Left hindlimb (tissue), 1 donor: Measurements from ENCODE around the gene ZNF283.

Experiments used
- DNase-seq: peaks from one replicate; pipeline ENCODE4 v3.0.0-alpha.2; 2018

The ZNF283 gene

GRCh38 chr19:43826787-43827754, at the start of gene ZNF283:
TSS of gene ZNF283 (plus strand) at chr19:43827321. CDS start at chr19:43833505, 6,184 bp downstream.
- DNase-seq, result peak; percentile 92

DNA sequence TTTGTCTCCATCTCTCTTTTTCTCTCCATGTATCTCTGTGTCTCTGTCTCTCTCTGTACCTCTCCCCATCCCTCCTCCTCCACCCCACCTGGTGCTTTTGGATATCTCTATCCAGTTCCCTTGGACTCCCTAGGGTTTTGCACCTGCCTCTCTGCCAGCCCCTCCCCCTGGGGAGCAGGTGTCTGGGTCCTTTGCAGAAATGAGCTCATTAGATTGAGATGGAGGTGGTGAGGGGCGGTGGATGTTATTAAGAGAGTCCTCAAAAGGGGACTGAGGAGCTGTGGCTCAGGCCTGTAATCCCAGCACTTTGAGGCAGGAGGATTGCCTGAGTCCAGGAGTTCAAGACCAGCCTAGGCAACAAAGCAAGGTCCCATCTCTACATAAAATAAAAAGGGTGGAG, 48.5 kb upstream of the ZNF283 start:
- DNase-seq, result no peak

GRCh38 chr19:43779147-43779819, 47.8 kb upstream of the ZNF283 start:
- DNase-seq, result no peak

DNA sequence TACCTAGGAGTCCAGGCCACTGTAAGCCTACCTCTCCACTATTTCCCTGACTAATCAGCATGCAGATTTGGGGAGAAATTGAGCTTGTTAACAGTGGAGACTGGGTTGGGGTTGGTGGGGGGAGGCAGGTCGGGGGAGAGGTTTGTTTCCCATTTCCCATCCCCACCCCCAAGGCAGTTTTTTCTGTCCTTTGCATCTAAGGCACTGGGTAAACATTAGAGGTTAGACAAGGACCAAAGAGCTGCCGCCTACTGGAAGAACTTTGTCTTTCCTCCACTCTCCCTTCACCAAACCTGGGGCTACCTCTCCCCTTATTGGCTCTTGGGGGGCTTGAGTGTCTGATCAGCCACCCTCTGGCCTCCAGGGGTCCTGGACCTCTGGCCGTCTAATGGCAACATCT, 47.3 kb upstream of the ZNF283 start:
- no peak for DNase-seq

GRCh38 chr19:43780706-43781525, 46.2 kb upstream of the ZNF283 start, which contains the start of gene KCNN4:
TSS of gene KCNN4 (minus strand) at chr19:43780973. CDS start at chr19:43780861, 112 bp downstream.
- DNase-seq, result no peak

DNA sequence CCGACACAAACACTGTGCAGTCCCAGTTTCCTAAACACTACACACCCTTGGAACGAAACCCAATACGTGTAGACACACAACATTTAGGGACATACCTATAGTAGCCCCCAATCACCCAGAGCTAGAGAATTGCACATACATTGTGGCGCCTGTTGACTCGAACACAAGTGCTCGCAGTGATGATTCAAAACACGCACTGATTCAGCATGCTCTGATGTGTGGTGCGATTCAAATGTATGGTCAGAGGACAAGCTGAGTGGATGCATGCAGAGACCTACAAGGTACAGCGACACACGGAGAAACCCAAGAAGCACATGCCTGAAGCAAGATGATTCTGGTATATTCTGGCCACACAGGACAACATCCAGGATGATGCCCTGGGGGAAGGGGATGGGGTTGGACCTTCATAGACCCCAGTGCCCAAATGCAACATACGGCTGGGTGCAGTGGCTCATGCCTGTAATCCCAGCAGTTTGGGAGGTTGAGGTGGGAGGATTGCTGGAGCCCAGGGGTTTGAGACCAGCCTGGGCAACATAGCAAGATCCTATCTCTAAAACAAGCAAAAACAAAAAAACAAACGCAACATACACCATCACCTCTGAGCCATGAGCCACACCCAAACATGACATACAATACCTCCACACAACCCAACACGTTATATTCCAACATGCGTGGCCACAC, 45.4 kb upstream of the ZNF283 start:
- no peak for DNase-seq

DNA sequence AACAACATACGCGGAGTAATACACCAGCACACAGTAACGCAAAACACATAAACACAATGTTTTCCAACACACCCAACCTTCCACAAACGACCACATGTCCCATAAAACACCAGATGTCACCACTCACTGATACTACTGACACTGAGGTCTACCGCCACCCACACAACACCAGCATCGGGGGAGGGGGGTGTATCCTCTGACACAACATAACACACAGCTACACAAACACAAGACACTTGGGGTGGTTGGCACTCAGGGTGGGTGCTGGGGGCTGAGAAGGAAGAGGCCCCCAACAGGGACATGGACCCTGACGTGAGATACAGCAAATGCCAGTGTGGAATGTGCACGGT, 44.8 kb upstream of the ZNF283 start:
- no peak for DNase-seq

DNA sequence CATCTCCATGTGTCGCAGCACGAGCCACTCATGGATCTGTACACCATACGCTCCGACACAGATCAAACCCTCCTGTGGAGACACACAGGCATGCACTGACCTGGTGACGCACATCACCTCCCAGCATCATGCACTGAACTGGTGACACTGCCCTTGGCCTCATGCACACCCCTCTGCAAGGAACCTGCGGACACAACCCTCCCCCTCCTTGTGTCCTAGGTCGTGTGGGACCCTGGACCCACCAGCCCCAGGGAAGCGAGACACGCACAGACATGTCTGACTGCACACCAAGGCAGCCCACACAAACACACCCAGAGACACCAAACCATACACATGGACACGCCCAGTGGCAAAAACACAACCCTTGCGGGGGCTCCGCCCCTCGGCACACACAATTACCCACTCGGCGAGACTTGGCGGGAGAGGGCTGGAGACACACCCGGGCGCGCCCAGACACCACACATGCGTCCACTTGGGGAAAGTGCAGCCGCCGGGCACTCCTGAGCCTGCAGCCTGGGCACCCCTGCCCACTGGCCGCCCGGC, 44.4 kb upstream of the ZNF283 start:
- DNase-seq, result no peak

- no peak for DNase-seq
Measured at GRCh38 chr19:43783636-43784035, 43.5 kb upstream of the ZNF283 start.

DNA sequence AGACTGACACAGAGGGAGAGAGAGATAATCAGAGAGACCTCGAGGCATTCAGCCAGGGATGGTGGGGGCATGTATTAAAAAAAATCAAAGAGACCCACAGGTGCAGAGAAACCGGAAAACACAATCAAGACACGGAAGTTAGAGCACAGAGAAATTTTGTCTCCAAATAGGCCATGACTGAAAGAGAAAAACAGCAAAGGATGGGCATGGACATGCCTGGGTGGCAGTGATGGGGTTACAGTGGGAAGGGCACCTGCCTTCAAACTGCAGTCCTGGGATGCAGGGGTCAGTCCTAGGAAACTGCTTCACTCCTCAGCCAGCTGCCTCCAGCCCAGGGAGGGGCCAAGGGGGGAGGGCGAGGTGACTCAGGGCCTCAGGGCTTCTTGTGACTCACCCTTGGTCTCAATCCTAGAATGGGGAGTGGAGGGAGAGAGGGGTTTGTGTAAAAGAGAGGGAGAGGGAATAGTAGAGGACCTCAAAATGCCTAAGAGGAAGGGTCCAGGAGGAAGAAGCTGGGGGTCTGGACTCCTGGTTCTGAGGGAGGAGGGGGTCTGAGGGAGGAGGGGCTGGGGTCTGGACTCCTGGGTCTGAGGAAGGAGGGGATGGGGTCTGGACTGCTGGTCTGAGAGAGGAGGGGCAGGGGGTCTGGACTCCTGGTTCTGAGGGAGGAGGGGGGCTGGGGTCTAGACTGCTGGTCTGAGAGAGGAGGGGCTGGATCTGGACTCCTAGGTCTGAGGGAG, 42.7 kb upstream of the ZNF283 start:
- DNase-seq, result no peak

GRCh38 chr19:43784981-43785808, 41.9 kb upstream of the ZNF283 start:
- no peak for DNase-seq

DNA sequence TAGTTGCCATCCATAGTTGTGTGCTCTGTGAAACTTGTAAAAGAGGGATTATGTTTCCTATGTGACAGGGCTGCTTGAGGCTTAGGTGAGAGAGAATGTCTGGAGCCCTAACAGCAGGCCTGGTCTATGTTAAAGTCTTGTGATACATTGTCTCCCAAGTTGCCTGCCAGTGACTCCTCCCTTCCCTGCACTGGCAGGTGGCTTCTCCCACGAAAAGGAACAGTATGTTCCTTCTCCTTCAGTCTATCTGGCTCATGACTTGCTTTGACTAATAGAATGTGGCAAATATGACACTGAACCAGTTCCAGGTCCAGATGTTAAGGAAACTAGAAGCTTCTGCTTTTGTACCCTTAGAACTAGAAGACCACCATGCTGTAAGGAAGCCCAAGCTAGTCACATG, 40.5 kb upstream of the ZNF283 start:
- no peak for DNase-seq

- DNase-seq, result no peak
Measured at GRCh38 chr19:43789029-43789428, 38.1 kb upstream of the ZNF283 start.

- no peak for DNase-seq
Measured at GRCh38 chr19:43790587-43790986, 36.5 kb upstream of the ZNF283 start.

DNA sequence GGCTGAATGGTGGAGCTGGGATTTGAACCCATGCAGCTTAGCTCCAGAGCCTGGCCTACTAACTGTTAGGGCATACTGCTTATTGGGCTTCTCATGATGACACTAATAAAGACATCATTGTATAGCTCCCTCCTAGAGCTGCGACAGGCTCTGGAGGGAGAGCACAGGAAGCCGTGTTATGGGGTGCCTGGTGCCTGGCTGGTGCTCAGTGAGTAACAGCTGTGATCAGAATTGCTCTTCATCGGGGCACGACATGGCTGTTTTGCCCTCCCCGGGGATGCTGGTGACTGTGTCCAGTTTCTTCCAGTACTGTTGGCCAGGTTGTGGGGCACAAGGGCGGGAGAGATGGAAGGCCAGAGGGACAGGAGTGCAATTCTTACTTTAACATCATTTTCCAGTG, 30.0 kb upstream of the ZNF283 start:
- no peak for DNase-seq

- no peak for DNase-seq
Measured at GRCh38 chr19:43797556-43797955, 29.6 kb upstream of the ZNF283 start.

DNA sequence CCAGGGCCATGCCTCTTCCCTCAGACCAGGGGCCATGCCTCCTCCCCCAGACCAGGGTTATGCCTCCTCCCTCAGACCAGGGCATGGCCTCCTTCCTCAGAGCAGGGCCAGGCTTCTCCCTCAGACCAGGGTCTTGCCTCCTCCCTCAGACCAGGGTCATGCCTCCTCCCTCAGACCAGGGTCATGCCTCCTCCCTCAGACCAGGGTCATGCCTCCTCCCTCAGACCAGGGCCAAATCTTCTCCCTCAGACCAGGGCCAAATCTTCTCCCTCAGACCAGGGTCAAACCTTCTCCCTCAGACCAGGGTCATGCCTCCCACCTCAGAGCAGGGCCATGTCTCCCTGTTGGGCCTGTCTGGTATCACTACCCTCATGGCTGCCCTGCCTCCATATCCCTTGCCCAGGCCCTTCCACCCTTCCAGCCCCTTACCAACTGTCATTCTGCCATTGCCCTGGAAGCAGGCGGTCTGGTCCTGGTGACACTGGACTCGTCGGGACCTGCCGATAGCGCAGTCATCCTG, 29.0 kb upstream of the ZNF283 start:
- DNase-seq, result no peak

- DNase-seq, result no peak
Measured at GRCh38 chr19:43798546-43799409, 28.3 kb upstream of the ZNF283 start.

GRCh38 chr19:43799502-43800142, 27.5 kb upstream of the ZNF283 start:
- DNase-seq, result no peak
